GM19438 (cell line): ENCODE results near the gene RET.
"Not testable (repeated sequence)": the region's sequence is repeated elsewhere in the genome, so short reads cannot be mapped to it uniquely, and the experiment has no call there.

Experiments
- ATAC-seq: cut with Tn5 transposase; IDR thresholded peaks from one replicate; pipeline ENCODE4 v1.9.1; 2021; ENCODE audit warnings: low read depth; ENCODE audit not compliant: unreplicated experiment

The RET gene

DNA sequence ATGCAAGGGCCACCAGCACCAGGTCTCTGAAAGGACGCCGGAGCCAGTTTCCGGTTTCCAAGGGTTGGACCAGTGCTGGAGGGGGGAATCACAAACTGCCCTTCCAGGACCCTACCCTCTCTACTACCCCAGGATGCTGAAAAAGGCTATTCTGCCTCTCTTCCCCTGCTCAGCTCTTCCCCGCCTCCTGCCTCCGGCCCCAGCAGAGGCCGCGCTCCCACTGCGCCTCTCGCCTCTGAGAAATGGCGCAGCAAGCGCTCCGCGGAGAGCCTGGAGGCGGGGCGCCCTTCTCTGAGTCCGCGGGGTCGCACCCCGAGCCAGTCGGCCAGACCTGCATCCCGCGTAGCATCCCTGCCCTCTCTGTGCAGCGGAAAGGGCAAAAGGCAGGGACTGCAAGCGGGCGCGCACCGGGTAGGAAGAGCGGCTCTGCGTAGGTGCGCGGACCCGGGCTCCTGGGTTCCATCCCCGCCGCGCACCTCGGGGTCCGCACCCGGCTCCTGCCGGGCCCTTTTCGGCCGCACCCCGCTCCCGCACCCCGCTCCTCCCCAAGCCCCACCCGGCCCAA lies 476 bp upstream of the RET start:
- ATAC-seq: no peak

DNA sequence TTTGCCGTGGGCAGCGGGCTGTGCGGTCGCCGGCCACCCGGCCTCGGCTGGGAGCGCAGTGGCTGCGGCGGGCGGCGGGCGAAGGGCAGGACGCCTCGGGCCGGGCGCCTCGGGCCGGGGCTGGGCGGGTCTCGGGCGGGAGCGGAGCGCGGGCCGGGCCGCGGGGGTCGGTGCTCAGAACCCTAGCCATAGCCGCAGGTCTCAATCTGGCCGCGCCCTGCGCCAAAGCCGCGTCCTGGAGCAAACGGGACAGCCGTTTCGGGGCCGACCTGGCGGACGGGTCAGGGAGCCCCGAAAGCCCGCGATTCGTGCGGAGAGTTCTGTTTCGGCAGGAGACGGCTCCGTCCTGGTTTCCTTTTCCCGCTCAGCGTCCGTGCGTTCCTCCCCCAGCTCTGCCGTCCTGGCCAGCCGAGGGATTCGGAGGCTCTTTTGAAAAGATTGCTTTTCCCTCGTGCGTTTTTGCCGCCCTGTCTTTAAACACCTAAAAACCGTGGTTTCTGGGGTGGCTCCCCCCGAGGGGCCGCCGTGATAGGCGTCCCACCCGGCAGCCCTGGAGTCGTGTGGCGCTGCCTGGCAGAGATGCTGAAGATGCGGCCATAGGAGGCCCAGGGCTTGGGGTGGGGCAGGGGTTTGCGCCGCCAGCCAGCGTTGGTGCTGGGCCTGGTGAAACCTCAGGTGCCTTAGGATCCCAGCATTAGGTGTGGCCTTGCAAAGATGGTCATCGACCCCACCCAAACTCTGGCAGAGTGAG lies 727 bp downstream of the RET start:
- ATAC-seq: no peak

DNA sequence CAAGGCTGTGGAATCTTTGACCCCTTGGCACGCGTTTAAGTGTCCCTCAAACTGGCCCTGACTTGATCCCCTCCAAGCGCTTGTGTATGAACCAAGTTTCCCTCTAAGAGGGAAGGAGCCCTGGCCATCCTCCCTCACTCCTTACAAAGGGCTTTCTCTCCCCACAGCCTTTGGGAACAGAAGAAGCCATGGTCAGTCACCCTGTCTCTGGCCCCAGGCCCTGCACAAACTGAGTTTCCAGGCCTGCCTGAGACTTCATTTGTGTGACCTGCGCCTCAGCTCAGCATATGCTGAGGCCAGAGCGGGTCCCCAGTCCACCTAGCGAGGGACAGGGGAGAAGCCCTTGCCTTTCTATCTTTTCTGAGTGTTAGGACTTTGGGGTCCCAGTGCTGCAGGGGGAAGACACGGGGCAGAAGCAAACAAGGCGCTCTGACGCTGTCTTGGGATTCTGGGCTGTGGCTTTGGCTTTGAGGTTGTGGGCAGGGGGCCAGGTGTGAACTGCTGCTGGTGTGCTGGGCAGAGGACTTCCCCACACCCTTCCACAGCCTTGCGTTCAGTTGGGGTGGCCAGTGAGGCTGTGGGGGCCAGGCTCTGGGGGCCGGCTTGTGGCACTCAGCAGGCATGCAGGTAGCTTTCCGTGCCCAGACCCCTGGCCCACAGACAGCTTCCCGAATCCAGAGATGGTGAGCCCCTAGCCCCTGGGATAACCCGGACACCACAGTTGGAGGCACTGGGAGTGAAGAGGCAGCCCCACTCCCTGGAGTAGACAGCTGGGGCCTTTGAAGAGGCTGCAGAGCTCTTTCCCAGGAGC lies 1.5 kb downstream of the RET start:
- ATAC-seq: no peak

DNA sequence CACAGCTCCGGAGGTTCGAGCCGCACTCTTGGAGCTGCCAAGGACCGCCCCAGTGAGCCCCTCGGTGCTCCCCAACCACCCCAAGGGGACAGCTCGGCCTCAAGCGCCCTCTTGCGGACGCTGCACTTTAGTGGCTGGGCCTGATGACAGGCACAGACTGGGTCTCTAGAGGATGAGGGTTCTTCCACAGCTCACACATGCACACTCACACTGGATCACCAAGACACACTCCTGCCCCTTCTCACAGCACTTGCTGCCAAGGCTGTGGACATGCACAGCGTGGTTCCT lies 2.1 kb downstream of the RET start:
- no peak for ATAC-seq

DNA sequence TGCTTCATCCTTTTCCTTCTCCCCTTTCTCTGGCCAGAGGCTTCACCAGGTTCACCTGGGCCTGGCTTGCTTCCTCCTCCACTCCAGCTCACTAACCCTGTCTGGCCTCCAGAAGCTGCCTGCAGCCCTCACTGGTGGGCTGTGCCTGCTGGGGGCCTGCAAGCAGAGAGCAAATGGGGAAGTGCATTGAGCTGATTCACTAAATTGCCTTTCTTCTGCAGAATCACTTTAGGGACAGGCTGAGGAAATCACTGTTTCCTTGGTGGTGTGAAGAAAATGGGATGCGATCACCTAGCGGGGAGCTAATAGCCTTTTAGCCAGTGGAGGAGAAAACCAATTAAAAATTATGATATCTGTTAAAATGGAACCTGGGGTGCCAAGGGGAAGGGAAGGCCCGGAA lies 3.0 kb downstream of the RET start:
- ATAC-seq: no peak

DNA sequence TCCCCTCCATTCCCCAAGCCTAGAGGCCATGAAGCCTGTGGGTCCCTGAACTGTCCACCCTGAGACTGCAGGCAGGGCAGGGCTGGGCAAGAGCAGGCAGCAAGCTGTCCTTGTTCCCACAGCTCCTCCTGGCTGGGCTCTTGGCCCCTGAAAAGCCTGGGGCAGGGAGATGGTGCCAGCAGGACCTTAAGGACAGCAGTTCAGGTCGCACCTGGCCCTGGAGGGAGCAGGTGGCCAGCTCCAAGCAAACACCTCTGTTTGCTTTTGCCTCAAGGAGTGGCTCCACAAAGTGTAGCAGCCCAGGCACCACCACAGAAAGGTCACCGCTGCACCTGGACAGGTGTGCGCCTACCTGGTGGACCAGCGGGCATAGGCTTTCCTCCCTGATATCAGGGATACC lies 5.2 kb downstream of the RET start:
- ATAC-seq: no peak

DNA sequence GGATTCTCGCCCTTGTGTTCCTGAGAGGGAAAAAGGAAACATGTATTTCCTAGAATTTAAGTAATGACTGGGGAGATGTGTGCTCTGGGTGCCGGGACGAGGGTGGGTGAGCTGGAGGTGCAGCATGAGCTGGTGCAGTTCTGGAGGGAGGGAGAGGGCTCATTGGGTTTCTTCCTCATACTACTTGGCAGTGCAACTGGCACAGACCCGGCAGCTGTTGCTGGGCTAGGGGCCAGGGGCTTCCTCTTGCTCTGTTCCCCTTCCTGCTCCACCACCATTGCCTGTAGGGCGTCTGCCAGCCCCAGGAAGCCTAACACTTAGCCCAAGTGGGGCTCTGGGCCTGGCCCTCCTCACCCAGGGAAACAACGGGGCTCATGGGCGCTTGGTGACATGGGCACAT lies 5.9 kb downstream of the RET start:
- no peak for ATAC-seq

DNA sequence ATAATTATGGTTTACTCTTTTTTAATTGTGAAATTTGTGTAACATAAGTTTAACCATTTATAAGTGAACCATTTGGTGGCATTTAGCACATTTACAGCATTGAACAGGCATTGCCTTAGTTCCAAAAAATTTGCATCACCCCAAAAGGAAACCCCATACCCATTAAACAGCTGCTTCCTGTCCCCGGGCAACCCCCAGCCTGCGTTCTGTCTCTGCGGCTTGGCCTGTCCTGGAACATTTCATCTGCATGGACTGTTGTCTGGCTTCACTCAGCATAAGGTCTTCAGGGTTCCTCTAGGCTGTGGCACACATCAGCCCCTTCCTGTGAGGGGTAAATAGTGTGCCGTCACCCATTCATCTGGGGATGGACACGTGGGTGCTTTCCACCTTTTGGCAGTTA lies 6.9 kb downstream of the RET start:
- ATAC-seq: no peak

DNA sequence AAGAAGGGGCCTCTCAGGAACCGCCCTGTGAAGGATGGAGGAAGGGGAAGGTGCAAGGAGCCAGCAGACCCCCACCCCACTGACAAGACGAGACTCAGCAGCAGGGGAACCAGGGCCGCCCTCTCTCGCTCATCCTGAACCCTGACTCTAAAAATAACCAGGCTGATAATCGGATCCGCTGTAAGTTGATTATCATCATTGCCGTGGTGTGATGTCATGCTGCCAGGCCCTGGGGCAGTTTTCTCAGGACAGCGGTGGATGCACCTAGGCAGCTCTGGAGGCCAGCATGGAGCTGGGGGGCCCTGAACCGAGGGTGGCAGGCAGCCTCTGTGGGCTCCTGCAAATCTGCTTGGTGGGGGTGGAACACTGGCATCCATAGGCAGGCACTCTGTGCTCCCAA lies 7.9 kb downstream of the RET start:
- ATAC-seq: no peak

DNA sequence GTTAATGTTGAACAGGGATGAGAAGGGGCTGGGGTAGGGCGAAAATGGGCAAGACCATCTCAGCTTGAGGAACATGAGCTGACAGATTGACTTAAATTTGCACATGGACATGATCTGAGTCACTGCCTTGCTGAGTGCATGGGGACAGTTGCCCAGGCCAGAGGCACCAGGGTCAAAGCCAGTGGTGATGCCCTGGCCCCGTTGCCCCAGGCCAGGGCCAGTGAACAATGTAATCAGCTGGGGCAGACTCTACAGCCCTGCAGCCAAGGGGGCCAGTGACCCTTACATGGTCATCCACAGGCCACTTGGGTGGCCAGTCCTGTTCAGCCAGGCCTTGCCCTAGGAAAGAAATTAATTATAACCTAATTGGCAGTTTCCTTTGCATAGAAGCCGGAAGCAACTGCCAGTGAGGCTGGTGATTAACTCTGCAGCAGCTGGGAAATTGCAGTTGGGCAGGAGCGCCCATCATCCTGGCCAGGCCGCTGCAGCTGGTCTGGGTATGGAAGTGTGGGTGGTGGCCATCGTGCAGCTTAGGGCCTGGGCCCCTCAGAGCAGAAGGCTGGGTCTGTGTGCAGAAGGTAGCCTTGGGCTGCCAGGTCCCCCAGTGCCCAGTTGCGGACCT lies 9.6 kb downstream of the RET start:
- no peak for ATAC-seq

DNA sequence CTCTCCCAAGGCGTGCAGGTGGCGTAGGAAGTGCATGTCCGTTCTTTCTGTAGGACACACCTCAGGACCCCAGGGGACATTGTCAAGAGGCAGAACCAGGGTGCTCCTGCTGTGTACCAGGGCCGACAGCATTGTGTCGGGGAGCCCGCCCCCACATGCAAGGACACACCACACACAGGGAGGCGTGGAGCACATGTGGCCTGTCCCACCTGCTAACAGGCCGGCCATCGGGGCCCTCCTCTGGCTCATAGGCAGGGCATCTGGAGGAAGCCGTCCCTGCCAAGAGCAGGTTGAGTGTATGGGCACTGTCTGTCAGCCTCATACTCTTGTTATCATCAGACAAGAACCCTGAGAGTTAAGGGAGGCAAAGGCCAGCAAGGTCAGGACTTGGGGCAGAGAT lies 12.7 kb downstream of the RET start:
- ATAC-seq: no peak

DNA sequence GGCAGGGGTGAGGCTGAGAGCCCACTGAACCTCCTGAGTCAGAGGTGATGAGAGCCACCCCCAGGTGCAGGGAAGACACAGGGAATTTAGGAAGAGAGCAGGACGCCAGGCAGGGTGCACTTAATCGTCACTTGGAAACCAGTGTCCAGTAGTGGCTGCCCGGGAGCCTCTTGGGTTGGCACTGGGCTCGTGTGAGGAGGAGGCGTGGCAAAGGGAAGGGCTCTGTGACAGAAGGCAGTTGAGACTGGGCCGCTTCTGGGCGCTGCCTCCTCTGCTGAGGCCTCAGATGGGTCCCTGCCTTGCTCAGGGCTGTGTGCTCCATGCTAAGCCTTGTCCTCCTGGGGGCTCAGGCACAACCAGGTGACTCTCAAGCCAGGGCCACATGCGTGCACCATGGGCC lies 13.3 kb downstream of the RET start:
- ATAC-seq: no peak

DNA sequence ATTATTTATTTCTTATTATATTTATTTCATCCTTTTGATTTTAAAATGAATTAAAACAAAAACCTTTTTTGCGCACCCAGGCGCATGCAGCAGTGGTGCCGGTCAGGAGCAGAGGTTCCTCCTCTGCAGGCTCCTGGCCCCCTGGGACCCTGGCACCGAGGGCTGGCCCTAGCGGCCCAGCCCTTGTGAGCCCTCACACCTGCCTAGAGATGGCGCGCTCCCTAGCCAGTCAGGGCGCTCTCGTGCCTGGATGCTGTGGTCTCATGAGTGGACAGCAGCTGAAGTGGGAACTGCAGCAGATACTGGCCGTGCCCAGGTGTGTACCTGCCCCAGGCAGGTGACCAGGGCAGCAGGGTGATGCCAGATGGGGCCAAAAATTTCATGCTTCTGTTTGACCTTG lies 13.8 kb downstream of the RET start:
- ATAC-seq: no peak

DNA sequence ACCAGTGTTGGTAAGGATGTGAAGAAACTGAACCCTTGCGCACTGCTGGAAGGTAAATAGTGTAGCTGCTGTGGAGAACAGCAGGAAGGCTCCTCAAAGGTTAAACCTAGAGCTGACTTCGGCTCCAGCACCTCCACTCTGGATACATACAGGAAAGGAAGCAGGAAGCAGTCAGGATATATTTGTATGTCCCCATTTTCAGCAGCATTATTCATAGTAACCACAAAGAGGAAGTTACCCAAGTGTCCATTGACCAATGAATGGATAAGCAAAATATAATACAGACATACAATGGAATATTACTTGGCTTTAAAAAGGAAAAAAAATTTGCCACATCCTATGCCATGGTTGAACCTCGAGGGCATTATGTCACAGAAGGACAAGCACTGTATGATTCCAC lies 15.0 kb downstream of the RET start:
- no peak for ATAC-seq

DNA sequence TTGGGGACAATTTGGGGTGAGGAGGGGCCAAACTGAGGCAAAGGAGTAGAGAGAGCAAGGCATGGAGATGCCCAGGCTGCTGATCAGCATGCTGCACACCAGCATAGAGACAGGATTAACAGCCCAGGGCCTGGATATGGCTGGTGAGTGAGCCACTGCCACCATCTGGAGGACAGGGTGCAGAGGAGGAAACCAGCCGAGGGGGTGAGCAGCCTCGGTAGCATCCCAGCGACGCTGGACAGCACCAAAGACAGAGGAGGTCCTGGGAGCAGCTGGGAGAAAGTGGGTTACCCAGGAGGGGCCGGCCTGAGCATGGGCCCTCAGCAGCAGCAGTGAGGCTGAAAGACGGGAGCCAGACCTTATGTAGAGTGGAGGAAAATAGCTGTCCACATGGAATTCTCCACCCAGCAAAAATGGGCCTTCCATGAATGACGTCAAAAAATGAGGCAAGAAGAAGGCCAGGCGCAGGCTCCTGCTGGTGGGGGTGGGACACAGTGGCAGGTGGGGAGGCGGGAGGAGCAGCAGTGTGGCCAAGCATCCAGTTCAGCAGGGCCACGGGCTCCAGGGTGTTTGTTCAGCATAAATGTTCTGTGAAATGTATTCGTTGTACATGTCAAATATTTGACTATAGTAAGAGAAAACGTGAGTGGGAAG lies 16.7 kb downstream of the RET start:
- ATAC-seq: no peak

DNA sequence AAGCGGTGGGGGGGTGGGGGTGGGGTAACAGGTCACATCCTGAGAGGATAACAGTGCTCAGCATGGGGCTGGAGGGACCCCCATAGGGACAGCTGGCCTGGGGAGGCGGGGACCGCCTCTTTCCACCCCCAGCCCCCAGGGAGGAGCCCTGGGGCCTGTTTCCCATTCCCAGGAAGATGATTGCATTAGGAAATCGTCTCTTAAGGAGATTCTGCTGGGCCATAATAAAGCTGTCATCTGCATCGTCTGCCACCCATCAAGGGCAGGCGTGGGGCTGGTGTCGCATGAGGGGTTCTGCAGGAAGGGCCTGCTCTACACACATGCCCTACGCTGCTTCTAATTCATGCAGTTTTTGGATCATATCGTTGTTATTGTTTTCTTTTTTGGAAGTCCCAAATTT lies 17.2 kb downstream of the RET start:
- no peak for ATAC-seq

DNA sequence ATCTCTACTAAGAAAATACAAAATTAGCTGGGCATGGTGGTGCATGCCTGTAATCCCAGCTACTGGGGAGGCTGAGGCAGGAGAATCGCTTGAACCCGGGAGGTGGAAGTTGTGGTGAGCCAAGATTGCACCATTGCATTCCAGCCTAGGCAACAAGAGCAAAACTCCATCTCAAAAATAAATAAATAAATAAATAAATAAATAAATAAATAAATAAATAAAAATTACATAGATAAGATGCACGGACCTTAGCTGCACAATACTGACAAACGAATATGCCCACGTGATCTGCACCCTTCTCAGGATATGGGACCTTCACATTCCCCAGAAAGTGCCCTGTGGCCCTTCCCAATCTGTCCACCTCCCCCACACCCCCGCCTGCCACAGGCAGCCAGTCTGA lies 22.5 kb downstream of the RET start:
- ATAC-seq: not testable (repeated sequence)

DNA sequence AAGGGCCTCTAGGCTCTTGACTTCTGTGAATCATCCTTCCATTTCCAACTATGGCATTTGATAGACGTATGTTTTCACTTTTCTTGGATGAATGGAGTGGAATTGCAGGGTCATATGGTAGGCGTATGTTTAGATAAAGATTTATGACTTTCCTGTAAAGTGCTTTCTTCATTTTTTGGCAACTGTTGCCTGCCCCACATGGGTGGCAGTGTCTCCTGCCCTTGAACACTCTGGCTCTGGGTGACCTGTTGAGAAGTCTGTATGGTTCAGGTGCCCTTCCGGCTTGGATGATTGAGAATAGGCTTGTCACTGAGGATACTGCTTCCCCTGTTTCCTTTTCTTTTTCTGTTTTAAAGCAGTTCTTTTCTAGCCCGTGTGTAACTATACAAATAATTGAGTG lies 23.1 kb downstream of the RET start:
- ATAC-seq: no peak

DNA sequence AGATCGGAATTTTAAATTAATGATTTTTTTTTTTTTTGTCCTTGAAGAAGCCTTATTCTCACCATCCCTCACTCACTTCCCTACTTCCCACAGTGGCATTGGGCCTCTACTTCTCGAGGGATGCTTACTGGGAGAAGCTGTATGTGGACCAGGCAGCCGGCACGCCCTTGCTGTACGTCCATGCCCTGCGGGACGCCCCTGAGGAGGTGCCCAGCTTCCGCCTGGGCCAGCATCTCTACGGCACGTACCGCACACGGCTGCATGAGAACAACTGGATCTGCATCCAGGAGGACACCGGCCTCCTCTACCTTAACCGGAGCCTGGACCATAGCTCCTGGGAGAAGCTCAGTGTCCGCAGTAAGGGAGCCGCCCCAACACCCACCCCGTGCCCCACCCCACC lies 23.5 kb downstream of the RET start:
- ATAC-seq: no peak

DNA sequence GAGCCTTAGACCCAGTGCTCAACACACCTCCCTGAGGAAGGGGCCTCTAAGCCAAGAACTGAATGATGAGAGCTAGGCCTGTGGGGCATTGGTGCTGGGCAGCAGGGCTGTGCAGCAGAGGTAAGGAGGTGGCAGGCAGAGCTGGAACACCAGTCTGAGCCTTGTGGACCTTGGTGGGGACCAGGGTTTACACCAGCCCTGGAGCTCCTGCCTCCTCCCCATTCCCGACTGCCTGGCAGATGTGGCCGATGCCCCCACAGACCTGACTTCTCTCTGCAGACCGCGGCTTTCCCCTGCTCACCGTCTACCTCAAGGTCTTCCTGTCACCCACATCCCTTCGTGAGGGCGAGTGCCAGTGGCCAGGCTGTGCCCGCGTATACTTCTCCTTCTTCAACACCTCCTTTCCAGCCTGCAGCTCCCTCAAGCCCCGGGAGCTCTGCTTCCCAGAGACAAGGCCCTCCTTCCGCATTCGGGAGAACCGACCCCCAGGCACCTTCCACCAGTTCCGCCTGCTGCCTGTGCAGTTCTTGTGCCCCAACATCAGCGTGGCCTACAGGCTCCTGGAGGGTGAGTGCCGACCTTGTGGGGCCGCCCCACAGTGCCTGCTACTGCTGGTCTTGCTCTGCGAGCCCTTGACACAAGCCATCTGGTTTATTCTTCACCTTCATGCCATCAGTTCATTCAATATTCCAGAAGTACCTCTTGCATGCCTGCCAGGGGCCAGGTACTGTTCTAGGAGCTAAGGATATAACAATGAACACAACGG lies 25.4 kb downstream of the RET start:
- ATAC-seq: no peak
